Activated CD8-positive, alpha-beta memory T cell treated with anti-CD3 and anti-CD28 coated beads, Interleukin-2, amount 50 U/mL, for 1 hour (primary cell): ENCODE results near the gene INO80B.
"Not testable (repeated sequence)": the region's sequence is repeated elsewhere in the genome, so short reads cannot be mapped to it uniquely, and the experiment has no call there.

ENCODE experiments used
- DNase-seq: peaks from one replicate; pipeline ENCODE4 v3.0.0-alpha.2; 2020; ENCODE audit errors: extremely low read depth

Gene INO80B

DNA sequence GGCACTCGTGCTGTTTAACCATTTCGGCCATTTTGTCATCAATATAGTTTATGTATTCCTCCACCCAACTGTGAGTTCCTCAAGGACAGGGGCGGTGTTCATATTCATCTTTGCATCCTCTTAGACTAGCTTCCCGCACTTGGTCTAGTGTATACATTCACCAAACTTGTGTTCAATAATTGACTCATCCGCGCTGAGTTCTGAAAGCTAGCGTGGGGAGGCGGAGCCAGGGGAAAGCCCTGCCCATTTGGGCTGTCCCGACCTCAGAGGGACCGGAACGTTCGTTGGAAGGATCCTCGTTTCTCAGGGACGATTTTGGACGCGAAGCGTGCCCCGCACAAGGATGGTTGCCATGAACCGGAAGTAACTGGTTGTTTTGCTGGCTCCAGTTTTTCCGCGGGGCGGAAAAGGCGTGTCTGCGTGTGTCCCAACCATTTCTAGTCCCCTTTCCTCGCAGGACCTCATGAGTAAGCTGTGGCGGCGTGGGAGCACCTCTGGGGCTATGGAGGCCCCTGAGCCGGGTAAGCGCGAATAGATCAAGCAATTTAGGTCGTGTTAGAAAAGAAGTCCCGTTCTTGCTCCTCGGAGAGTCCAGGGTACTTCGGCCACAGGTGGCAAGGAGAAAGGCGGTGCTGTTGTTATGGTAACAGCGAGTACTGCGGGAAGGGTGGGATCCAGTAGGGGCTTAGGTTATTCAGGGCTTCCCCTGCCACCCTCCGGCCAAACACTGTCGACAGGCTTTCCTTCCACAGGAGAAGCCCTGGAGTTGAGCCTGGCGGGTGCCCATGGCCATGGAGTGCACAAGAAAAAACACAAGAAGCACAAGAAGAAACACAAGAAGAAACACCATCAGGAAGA, at the start of gene INO80B:
TSS of gene INO80B (plus strand) at position 434 of the 858 bp plus-strand sequence. CDS start at position 464, 30 bp downstream.
- DNase-seq: peak; percentile 92

DNA sequence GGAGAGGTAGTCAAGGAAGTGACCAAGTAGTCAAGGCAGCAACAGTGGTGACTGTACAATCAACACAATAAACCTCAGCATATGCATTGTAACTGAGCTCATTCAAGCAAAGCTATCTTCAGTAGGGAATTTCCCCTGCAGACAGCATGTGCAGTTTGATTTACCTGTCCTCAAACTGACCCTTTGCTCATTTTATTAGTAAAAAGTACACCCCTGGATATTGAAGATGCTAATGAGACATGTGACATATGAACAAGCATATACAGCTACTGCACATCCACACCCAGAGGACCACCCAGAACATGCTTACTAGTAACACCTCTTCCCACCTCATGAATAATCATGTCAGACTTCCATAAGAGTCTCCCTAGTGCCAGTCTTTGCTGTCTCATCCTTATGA, 48.9 kb upstream of the INO80B start:
- DNase-seq: no peak

DNA sequence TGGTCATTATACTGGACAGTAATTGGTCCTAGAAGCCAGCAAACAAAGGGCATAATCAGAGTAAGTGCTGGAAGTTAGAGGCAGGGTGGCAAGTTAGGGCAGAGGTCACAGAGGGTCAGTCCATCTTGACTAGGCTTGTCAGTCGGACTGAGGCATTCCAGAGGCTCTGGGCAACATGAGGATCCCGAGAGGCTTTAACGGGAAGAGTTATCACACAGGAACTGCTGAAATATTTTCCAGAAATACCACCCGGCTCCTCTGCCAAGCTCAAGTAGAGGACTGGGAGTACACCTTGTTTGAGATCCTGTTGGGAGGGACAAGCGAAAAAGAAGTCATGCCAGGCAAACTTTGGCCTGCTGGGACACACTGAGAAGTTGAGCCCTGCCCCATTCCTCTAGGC, 47.2 kb upstream of the INO80B start:
- no peak for DNase-seq

DNA sequence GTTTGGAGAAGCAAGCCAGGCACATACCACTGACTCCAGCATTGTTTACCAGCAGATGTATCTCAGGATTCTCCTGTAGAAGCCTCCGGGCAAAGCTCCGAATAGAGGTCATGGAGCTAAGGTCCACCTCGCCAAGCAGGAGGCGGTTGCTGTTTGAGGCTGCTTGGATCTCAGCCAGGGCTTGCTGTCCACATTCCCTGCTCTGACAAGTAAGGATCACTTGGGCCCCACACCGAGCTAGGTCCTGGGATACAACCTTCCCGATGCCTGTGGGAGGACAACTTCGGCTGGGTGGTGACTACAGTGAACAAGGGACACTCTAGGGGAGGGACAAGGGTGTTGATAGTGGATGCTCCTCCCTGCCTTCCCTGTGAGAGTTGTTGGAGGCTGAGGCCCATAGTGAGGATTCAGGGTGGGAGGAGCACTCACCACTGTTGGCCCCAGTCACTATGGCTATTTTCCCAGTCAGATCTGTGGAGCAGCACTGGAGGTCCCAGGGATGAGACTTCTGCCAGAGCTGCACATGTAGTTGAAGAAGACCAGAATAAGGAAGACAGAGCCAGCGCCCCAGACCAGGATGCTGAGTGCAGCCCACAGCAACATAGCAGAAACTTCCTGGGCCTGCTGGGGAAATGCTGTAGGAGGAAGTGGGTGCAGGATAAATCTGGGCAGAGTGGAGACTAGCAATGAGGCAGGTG, 41.7 kb upstream of the INO80B start:
- DNase-seq: no peak

DNA sequence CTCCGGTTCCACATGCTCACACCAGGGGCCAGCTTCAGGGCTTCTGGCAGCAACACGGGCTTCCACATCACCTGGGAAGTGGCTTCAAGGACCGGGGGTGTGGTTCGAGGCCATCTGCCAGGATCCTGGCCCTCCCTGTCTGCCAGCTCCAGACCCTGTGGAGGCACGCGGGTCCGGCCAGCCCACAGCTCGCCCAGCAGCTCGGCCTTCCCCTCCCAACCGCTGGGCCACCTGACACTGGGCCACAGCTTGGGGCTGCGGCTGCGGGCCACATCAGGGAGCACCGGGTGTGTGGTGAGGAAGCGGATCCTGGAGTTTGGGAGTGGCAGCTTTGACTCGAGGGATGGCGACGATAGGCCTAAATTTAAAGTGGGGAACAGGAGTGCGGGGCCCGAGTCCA, 40.4 kb upstream of the INO80B start:
- DNase-seq: no peak

DNA sequence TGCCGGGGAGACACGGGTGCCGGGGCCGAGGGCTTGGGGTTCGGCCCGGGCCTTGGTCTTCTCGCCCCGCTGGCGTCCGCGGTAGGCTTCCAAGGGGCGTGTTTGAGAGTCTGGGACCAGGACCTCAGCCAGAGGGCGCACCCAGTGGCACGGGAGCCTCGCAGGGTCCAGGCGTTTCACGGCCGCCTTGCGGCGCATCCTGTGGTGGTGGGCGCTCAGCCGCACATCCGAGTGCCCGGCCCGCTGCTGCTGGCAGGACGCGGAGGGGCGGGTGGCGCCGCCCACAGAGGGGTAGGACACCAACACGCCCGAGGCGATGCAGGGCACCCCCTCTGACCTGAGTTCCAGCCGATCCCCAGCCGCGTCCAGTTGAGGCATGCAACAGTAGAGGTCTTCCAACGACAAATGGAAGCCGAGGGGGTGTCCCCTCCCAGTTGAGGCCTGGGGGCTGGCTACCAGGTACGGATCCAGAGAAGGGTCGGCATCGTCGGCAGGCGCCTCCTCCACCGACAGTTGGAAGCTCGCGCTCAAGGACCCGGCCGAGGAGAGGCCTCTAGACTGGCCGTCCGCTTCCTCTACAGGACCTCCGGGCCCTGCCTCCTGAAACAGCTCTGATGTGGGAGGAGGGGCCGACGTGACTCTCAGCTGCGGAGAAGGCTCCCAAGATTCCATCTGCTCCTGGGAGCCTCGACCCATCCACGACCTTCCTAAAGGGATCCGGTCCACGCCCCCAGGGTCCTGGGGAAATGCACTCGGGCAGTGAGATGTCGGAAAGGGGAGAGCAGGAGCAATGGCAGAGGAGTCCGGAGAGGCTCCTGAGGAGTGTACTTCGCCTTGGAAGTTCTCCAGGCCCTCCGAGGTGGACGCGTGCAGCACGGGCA, 39.8 kb upstream of the INO80B start:
- DNase-seq: no peak

DNA sequence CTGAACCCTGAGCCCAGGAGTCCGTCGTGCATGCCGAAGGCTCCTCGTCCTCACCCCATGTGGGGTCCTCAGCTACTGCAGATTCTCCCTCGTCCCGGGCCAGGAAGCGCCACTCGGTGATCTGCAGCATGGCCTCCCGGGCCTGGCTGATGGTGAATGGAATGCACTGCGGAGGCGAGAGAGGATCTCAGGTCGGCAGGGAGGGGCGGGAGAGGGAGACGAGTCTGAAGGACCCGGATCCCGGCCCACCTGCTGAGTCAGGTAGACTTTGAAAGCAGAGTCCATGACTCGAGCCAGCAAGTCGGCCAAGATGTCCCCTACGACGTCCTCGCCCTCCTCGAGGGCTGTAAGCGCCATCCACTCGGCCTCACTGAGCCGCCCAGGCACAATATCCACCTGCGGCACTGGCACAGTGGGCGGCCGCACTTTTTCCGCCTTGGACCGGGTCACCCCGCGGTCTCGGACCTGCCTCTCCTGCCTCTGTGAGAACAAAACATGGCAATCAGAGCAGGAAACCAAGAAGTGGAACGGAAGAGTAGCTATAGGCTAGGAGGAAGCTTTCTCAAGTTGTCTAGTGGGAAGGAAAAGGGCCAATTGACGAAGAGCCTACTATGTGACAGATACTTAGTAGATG, 39.0 kb upstream of the INO80B start:
- no peak for DNase-seq

DNA sequence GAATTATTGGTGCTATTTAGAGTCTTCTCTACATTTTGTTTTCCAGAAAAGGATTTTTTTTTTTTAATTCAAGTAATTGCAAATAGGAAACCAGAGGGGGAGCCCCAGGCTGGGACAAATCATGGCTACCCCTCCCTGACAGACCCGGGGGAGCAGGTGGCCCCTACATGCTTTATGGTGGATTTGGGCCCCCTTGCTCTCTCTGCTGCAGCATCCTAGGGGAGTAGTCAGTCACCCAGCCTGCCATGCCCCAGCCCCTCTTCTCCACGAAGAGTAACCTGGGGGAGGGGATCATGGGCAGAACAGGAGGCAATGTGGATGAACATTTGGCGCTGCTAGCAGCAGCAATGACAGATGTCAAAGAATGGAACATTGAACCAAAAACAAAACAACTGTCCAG, 38.1 kb upstream of the INO80B start:
- no peak for DNase-seq

DNA sequence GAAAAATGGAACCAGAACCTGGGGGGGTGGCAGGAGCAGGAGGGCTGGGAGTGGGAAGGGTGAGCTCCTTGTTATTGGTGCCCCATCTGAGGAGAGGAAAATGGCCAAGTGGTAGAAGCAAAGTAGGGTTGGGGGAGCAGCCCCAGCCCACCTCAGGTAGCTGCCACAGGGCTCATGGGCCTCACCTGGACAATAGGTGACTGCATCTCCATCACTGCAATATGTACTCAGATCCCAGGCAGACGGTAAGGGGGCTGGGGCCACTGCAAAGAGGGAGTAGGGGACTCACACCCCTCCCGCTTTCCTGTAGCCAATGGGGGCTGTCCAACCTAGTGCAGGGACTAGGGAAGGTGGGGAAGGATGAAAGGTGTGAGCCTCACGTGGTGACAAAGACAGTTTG, 37.7 kb upstream of the INO80B start:
- no peak for DNase-seq

DNA sequence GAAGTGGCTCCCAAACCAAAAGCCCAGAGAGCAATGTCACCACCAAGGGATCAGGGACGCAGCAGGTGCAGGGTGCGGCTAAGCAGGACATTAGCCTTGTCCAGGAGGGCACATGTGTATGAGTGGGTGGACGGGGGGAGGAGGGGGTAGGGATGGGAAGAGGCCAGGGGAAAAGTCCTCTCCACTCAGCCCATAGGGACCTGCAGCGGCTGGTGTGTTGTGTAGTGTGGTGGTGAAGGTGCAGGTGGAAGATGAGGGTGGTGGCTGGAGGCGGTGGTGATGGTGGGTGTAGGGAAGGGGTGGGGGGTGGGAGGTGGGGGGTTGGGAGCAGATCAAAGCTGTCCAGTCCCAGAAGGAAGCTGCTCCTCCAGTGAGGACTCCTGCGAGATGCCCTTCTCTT, 37.1 kb upstream of the INO80B start:
- no peak for DNase-seq

DNA sequence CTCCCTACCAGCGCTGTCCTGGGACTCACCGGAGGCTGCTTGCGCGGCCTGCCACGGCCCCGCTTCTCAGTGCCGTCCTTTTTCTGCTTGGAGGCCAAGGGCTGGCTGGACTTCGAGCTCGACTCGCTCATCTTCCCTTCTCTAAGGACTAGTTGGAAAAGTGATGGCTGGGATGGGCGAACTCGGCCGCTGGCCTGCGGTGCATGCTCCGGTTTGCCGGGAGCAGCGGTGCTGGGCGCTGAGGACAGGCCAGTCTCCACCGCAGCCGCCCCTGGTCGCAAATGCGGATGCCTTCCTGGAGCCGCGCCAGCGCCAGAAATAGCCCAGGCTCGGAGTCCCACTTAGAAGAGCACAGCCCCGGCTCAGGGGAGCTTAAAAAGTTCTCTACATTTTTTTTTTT, 36.6 kb upstream of the INO80B start:
- DNase-seq: no peak

DNA sequence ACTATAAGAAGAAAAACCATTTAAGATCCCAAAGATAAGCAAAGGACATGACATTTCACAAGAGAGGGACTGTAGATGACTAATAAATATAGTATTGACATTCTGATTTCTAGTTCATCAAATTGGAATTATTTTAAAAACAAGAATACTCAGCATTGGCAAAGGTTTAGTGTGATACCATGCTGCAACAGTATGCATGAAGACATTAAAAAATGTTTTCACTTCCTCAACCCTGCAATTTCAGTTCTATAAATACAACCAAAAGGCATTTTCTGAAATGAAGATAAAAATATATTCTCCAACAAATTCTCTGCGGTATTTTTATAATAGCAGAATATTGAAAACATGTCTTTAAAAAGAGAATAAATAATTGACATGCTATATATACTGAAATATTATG, 35.5 kb upstream of the INO80B start:
- no peak for DNase-seq

DNA sequence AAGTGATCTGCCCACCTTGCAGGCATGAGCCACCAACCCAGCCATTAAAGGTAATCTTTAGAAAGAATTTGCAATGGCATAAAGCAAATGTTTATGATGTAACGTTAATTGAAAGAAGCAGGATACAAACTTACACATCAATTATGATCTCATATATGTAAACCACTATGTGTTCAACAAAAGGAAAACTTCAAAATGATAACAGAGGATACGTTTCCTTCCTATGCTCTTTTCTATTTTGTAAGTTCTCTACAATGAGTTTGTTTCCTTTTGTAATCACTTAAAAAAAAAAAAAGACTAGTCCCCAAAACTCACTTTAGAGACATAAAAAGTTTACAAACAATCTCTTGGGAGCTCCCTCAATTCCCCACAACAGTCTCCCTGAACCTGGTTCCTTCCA, 34.9 kb upstream of the INO80B start:
- no peak for DNase-seq

DNA sequence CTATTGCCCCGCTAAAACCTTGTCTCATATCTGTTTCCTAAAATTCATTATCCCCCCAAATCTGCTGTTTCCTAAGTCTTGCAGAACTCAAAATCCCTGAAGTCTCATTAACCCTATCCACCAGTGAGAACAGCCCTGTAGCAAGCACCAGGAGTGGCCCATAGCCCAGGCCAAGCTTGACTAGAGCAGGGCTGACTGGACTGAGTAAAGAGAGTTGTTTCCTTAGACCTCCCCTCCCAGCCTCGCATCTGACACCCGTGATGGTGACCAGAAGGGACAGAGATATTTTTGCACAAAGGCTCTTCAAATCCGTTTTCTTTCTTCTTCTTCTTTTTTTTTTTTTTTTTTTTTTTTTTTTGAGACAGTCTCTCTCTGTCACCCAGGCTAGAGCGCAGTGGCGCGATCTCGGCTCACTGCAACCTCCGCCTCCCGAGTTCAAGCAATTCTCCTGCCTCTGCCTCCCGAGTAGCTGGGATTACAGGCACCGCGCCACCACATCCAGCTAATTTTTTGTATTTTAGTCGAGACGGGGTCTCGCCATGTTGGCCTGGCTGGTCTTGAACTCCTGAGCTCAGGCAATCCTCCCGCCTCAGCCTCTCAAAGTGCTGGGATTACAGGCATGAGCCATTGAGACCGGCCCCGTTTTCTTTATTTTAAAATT, 34.3 kb upstream of the INO80B start:
- not testable (repeated sequence) for DNase-seq

DNA sequence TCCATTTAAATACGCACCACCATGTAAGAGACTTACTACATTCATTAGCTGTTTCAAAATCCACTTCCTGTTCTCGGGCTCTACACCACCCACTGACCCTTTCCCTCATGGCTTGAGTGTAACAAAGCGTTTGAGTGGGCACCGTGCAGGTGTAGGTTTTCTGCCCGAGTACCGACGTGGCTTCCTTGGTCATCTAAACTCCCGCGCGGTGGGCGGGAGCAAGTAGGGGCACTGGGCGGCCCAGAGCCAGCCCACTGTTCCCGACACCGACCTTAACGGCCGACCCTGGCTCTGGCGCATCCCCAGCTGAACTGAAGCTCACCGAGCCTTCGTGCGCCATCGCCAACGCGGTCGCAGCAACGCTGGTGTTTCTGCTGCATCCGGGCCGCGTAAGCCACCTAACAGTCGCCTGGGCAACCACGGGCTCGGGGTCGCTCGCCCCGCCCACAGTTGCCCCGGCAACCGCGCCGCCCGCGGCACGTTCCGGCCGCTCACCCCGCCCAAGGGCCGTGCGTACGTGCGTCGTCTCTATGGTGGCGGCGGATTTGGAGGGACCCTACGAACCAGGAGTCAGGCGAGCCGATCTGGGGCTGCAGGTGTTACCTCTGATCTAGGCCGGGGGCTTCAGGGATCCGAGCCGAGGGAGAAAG, 33.5 kb upstream of the INO80B start, which contains the start of the genes C2orf81 and WDR54:
TSS of gene C2orf81 (minus strand) at position 399 of the 650 bp plus-strand sequence. CDS start at position 340, 59 bp downstream.
TSS of gene WDR54 (plus strand) at position 510 of the 650 bp plus-strand sequence. CDS start 424 bp downstream, outside the sequence.
- peak; percentile 80 for DNase-seq

DNA sequence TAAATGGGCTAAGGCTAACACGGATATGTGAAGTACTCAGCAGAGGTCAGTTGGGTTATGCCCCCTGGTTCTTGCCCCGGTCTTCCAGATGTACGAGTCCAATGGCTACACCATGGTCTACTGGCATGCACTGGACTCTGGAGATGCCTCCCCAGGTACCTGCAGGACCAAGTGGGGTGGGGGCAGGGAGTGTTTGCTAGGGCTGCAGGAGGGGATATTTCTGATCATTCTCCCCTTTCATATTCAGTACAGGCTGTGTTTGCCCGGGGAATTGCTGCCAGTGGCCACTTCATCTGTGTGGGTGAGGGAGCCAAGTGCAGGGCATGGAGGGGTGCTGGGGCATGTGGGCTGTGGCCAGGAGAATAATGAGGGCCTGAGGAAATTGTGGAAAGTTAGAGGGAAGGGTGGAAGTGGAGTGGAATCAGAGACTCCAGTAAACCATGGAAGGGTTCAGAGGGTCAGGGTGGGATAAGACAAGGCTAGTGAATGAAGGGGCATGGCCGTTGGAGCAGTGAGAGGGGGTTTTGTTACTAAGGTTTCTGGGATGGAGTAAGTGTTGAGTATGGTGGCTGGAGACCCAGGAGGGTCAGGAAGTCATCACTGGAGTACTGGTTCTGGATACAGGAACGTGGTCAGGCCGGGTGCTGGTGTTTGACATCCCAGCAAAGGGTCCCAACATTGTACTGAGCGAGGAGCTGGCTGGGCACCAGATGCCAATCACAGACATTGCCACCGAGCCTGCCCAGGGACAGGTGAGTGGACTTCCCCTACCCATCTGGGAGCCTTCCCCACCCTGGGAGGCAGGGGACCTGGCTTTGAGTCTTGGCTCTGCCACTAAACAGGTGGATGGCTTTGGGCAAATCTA, 31.4 kb upstream of the INO80B start:
- DNase-seq: no peak

DNA sequence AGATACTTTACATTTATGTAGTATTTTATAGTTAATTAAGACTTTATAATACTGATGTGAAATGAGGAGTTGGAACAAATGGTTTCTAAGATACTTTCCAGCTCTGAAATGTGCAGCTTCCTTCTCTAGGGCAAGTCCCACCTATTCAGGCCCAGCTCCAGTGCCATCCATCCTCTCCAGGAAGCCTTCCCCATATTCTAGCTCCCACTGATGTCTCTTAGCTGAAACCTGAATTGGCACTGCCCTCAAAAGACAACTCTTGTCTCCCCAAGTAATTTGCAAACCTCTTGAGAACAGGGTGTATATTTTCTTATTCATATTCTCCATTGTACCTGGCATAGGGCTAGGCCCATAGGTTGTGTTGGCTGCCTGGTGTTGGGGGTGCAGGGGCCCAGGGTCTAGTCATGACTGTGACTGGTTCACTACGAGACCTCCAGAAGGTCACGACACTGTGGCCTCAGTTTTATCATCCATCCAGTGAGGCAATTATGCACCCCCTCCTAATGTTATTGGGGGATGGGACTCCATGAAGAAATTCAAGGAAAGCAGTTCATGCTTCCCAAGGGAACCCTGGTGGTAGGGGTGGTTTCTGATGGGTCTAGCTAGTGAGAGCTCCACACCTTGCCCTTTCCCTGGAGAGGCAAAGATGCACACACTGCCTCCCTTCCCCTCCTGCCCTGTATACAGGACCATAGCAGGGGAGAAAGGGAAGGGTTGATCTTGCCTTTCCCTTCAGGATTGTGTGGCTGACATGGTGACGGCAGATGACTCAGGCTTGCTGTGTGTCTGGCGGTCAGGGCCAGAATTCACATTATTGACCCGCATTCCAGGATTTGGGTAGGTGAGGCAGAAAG, 30.5 kb upstream of the INO80B start:
- no peak for DNase-seq

DNA sequence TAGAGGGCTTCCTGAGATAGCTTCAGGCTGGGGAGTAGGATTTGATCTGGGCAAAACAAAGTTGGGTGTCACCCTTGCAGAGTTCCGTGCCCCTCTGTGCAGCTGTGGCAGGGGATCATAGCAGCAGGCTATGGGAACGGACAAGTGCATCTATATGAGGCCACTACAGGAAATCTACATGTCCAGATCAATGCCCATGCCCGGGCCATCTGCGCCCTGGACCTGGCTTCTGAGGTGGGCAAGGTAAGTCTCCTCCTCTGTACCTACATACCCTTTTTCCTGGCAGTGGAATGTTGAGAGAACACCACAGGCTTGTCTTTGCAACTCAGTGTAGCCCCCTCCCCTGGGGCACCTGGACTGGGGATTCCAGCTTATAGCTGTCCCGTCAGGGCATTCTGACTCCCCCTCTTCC, 29.9 kb upstream of the INO80B start:
- no peak for DNase-seq
